MM.1S (cell line): ENCODE data around the gene CDKN3.
"Not testable (repeated sequence)": the region's sequence is repeated elsewhere in the genome, so short reads cannot be mapped to it uniquely, and the experiment has no call there.

Source experiments
- EZH2 ChIP-seq: fragments of 300-600 bp; sonication (generic); optimal IDR thresholded peaks from 2 replicates; pipeline ENCODE3; 2017; ENCODE audit warnings: low read depth, mild to moderate bottlenecking, antibody characterized with exemption, low read length, mixed read lengths
- EZH2phosphoT487 ChIP-seq: fragments of 300-600 bp; sonication (generic); IDR thresholded peaks from 2 replicates; pipeline ENCODE4 v1.6.1; 2018; ENCODE audit warnings: antibody characterized with exemption, low read length

DNA sequence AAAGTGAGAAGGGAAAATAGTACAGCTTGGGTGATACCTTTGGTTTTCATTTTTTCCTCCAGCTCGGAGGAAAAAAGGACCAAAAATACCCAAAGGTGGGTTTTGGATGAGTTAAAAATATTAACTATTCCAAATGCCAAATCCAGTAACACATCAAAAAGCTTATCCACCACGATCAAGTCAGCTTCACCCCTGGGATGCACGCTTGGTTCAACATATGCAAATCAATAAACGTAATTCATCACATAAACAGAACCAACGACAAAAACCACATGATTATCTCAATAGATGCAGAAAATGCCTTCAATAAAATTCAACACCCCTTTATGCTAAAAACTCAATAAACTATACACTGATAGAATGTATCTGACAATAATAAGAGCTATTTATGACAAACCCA is 17.9 kb upstream of the CDKN3 start:
- TF ChIP-seq EZH2, EZH2phosphoT487: not testable (repeated sequence)
